Measurements from ENCODE around the gene ATP6V0C.

Gene ATP6V0C

GRCh38 chr16:2490190-2491105 lies 23.3 kb upstream of the ATP6V0C start:
- DNase-seq (ENCODE audit: low read depth in 2 of 2), result no peak

GRCh38 chr16:2492292-2492691 lies 21.5 kb upstream of the ATP6V0C start:
- no peak for DNase-seq (ENCODE audit: low read depth in 2 of 2)

GRCh38 chr16:2493605-2494004 lies 20.1 kb upstream of the ATP6V0C start:
- DNase-seq (ENCODE audit: low read depth in 2 of 2), result no peak

DNA sequence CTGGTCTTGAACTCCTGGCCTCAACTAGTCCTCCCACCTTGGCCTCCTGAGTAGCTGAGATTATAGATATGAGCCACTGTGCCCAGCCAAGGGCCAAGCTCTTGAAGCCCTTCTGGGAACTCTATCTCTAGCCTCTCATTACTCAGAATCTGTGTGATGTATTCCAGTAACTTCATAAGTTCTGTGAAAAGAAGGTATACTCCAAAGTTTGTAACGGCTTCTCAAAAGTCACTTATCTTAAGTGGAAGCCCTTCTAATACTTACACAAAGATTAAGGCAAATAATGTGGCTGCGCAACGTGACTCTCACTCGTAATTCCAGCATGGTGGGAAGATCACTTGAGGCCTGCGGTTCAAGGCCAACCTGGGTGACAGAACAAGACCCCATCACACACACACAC lies 19.1 kb upstream of the ATP6V0C start:
- no peak for DNase-seq (ENCODE audit: low read depth in 2 of 2)

GRCh38 chr16:2495041-2495440 lies 18.7 kb upstream of the ATP6V0C start:
- DNase-seq (ENCODE audit: low read depth in 2 of 2), result no peak

DNA sequence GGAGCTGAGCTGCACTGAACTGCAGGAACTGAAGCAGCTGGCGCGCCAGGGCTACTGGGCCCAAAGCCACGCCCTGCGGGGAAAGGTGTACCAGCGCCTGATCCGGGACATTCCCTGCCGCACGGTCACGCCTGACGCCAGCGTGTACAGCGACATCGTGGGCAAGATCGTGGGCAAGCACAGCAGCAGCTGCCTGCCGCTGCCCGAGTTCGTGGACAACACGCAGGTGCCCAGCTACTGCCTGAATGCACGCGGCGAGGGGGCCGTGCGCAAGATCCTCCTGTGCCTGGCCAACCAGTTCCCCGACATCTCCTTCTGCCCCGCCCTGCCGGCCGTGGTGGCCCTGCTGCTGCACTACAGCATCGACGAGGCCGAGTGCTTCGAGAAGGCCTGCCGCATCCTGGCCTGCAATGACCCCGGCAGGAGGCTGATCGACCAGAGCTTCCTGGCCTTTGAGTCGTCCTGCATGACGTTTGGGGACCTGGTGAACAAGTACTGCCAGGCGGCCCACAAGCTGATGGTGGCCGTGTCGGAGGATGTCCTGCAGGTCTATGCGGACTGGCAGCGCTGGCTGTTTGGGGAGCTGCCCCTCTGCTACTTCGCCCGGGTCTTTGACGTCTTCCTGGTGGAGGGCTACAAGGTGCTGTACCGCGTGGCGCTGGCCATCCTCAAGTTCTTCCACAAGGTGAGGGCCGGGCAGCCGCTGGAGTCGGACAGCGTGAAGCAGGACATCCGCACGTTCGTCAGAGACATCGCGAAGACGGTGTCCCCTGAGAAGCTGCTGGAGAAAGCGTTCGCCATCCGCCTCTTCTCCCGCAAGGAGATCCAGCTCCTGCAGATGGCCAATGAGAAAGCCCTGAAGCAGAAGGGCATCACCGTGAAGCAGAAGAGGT lies 17.3 kb upstream of the ATP6V0C start:
- DNase-seq (ENCODE audit: low read depth in 2 of 2), result no peak

- no peak for DNase-seq (ENCODE audit: low read depth in 2 of 2)
These were observed 16.6 kb upstream of the ATP6V0C start for GRCh38 chr16:2497116-2497630.

GRCh38 chr16:2497695-2498484 lies 15.9 kb upstream of the ATP6V0C start:
- no peak for DNase-seq (ENCODE audit: low read depth in 2 of 2)

DNA sequence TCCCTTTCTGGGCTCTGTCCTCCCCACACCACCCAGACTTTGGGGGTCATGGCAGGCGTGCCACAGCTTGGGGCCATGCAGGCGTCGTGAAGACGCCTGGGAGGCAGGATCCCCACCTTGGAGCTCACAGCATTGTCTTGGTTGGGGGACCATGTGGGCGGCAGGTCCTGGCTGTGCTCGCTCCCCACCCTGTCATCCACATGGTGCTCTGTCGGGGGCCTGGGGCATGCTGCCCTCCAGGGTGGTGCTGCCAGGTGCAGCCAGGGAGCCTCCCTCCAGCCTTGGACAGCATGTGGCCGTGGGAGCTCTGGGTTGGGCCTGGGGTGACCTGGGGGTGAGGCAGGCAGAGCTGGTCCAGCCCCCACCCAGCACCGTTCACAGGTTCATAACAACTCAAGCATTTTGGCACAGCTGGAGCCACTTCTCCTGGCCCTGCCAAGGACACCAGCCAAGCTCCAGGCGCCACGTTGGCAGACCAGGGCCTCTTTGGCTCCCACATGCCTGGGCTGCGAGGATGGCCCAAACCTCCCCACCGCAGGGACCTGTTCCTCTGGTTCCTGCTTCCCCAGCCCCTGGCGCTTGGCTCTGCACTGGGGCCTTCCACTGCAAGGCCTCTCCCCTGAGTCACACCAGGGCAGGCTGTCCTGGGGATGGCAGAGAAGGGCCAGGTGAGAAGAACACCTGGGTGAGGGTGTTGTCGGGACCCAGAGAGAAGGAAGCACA lies 15.1 kb upstream of the ATP6V0C start:
- DNase-seq (ENCODE audit: low read depth in 2 of 2), result no peak

- DNase-seq (ENCODE audit: low read depth in 2 of 2), result no peak
These were observed 14.3 kb upstream of the ATP6V0C start for GRCh38 chr16:2499454-2499853.

DNA sequence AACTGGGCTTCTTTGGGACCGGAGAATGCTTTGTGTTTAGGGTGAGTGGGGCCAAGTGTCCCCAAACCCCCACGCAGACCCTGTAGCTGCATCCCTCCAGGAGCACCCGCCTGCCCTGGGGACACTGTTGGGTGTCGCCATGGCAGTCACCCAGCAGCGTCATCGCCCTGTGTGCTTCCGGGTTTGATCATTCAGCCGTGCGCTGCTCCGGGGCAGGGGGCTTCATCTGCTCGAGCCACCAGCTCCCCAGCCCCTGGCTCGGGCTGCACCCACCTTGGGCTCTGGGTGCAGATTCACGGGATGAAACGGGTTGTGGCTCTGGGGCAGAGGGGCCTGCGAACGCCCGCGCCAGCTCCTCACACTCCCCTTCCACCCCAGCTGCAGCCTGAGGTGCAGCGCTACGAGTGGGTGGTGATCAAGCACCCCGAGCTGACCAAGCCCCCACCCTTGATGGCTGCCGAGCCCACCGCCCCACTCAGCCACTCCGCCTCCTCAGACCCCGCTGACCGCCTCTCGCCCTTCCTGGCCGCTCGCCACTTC lies 13.8 kb upstream of the ATP6V0C start:
- DNase-seq (ENCODE audit: low read depth in 2 of 2), result no peak

DNA sequence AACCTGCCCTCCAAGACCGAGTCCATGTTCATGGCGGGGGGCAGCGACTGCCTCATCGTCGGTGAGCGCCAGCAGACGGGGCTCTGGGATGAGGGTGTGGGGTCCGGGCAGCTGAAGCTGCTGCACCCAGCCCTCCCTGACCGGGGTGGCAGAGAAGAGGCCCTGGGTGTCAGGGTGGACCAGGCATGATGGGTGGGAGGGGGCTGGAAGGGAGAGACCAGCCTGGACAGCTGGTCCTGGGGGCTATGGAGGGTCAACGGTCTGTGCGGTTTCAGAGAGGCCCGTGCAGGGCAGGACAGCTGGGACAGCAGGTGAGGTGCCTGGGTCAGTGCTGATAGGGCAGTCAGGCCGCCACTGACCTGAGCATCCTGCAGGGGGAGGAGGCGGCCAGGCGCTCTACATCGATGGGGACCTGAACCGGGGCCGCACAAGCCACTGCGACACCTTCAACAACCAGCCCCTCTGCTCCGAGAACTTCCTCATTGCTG lies 13.3 kb upstream of the ATP6V0C start:
- DNase-seq (ENCODE audit: low read depth in 2 of 2), result no peak

DNA sequence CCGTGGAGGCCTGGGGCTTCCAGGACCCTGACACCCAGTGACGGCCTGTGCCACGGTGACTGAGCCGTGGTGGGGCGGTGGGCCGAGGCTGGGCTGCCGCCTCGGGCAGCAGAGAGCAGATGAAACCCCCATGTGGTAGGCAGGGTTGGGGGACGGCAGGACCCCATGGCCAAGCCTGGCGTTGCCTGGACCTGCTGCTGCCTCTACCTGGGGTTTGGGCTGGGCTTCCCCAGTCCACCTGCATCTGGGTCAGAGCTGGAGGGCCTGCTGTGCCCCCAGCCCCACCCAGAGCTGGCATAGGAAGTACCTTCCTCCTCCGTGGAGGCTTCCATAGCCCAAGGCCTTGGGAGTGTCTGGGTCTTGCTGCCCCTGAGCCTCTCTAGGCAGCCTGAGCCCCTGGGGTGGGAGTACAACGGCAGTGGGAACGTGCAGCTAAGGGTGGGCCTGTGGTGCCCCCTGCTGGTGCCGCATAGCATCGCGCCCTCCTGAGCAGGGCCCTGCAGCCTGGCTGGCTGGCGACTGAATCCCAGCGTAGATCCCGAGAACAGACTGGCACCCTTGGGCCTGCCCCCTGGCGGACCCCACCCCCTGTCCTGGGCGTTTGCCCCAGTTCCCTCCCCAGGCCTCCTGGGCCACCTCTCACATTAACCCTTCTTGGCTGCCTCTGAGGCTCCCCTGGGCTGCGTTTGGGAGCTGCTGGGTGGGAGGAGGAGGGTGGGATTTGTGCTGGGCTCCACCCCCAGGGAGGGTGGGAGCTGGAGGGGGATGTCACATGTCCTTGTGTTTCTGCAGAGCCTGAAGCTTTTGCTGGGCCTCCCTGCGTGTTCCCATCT lies 12.6 kb upstream of the ATP6V0C start:
- peak; percentile 73 to 78 for DNase-seq (ENCODE audit: low read depth in 2 of 2)

DNA sequence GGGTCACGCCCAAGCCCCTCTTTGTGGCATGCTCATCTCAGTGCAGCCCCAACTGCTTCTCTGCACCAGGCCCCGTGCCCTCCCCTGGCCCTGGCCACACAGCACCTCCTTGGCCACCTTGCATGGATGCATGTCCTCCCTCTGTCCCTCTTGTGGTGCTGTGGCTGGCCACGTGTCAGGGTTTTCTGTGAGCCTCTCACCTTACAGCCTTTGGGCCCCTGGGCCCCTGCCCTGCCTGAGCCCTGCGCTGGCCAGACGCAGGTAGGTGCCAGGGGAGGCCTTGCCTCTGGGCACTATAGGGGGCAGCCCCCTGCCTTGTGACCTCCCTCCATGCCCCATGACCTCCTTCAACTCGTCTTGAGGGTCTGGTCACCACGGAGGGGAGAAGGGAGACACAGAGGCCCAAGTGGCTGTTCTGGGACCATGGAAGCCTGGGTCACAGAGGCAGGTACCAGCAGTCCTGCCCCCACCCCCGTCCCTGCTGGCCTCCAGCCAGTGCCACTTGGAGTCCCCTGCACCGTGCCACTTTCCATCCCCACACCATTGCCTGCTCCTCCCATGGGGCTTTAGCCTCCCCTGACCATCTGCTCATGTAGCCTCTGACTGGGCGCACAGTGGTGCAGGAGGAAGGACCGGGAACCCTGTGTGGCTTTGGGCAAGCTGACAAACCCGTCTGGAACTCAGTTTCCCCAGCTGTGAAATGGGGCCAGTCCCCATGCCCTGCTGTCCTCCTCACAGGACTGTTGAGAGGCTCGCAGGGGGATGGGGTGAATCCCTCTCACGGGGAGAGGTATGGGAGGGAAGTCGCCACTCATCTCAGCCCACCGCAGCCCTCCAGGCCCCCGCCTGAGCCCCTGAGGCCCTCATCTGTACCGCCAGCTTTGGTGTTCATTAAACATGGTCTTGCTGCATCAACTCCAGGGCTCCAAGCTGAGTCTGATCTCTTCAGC lies 11.5 kb upstream of the ATP6V0C start:
- no peak for DNase-seq (ENCODE audit: low read depth in 2 of 2)

- no peak for DNase-seq (ENCODE audit: low read depth in 2 of 2)
These were observed 8.1 kb upstream of the ATP6V0C start for GRCh38 chr16:2505695-2506094.

- no peak for DNase-seq (ENCODE audit: low read depth in 2 of 2)
These were observed 6.6 kb upstream of the ATP6V0C start for GRCh38 chr16:2507052-2507659.

DNA sequence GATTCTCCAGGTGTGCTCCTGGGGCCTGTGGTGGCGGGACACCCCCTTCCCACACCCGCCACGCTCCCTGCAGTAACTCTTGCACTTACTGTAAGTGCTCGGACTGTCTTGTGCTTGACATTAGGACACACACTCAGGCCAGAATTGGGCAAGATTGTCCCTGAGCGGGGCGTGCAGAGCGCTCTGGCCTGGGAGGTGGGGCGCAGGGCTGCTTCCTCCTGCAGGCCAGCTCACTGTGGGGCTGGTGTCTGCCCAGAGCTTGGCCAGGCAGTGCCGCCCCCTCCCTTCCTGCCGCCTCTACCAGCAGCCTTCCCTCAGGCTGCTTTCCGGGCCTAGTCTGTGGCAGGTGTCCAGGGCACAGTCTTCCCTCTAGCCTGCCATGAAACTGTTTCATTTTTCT lies 6.1 kb upstream of the ATP6V0C start:
- DNase-seq (ENCODE audit: low read depth in 2 of 2), result no peak
